Panc1 (cell line): ENCODE data around the gene NR1I2.

Experiments
- POLR2AphosphoS5 ChIP-seq: IDR thresholded peaks from 2 replicates; pipeline ENCODE4 v1.6.1; 2012; ENCODE audit warnings: mild to moderate bottlenecking, low read depth, low read length, moderate library complexity
- REST ChIP-seq, 2 experiments: IDR thresholded peaks; 2 replicates each; pipeline ENCODE4 v1.6.1; 2011 to 2012; ENCODE audit warnings: low read depth in 2 of 2, control low read depth in 1 of 2, low read length in 1 of 2, mild to moderate bottlenecking in 1 of 2, moderate library complexity in 1 of 2; ENCODE audit not compliant: insufficient read depth in 1 of 2
- SIN3A ChIP-seq: IDR thresholded peaks from 2 replicates; pipeline ENCODE4 v1.6.1; 2012; ENCODE audit warnings: low read depth, mild to moderate bottlenecking, low read length, moderate library complexity, borderline replicate concordance; ENCODE audit not compliant: insufficient read depth
- TCF7L2 ChIP-seq: IDR thresholded peaks from 2 replicates; pipeline ENCODE4 v1.6.1; 2011; ENCODE audit warnings: mild to moderate bottlenecking, low read depth, low read length, inconsistent platforms
- TF ChIP-seq, protein P1 (sequence below): fragments of 450-650 bp; IDR thresholded peaks from 2 replicates; pipeline ENCODE4 v1.5.1; 2017; ENCODE audit warnings: mild to moderate bottlenecking

DNA sequence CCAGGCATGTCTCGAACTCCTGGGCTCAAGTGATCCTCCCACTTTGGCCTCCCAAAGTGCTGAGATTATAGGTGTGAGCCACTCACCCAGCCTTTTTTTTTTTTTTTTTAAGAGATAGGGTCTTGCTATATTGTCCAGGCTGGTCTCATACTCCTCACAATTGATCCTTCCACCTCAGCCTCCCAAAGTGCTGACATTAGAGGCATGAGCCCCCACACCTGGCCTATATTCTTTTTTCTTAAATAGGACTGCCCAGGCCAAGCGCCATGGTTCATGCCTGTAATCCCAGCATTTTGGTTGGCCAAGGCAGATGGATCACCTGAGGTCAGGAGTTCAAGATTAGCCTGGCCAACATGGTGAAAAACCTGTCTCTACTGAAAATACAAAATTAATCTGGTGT lies 12.5 kb downstream of the NR1I2 start:
- TF ChIP-seq POLR2AphosphoS5, result no peak
- TF ChIP-seq, protein P1, sequence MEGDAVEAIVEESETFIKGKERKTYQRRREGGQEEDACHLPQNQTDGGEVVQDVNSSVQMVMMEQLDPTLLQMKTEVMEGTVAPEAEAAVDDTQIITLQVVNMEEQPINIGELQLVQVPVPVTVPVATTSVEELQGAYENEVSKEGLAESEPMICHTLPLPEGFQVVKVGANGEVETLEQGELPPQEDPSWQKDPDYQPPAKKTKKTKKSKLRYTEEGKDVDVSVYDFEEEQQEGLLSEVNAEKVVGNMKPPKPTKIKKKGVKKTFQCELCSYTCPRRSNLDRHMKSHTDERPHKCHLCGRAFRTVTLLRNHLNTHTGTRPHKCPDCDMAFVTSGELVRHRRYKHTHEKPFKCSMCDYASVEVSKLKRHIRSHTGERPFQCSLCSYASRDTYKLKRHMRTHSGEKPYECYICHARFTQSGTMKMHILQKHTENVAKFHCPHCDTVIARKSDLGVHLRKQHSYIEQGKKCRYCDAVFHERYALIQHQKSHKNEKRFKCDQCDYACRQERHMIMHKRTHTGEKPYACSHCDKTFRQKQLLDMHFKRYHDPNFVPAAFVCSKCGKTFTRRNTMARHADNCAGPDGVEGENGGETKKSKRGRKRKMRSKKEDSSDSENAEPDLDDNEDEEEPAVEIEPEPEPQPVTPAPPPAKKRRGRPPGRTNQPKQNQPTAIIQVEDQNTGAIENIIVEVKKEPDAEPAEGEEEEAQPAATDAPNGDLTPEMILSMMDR, result no peak
- TF ChIP-seq SIN3A, result no peak
- TF ChIP-seq TCF7L2, result no peak
- no peak for TF ChIP-seq REST (IDR thresholded peaks at IDR 0.05; ENCODE audit: insufficient read depth in 1 of 2, low read depth in 2 of 2, low read length in 1 of 2)
